Measurements from ENCODE around the gene NINJ2. TPM values are rescaled to one million over a fixed set of nuclear protein-coding genes. Genes with fewer than 3 reads are reported as not detected.

Gene NINJ2
- total RNA-seq, 1 experiment from 2014 or later, result not detected

DNA sequence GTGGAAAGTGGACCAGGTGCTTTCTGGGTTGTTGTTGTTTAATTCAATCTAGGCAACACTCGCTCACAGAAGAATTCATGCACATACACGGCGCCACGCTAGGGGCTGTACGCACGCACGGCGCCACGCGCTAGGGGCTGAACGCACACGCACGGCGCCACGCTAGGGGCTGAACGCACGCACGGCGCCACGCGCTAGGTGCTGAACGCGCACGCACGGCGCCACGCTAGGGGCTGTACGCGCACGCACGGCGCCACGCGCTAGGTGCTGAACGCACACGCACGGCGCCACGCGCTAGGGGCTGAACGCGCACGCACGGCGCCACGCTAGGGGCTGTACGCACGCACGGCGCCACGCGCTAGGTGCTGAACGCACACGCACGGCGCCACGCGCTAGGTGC is 54.3 kb downstream of the NINJ2 start:
- peaks cover 8% of the 10 kb centered on the region for H3K4me1 ChIP-seq (replicated peaks)
- no peaks in the 10 kb centered on the region for H3K9me3 ChIP-seq (replicated peaks)
- H3K27me3 ChIP-seq (replicated peaks), result no peaks in the 10 kb centered on the region
- no peak for DNase-seq (ENCODE audit: low read depth in 1 of 2, low spot score in 2 of 2)
- H3K36me3 ChIP-seq, result no peaks in the 10 kb centered on the region
- no peak overlapping the region for H3K4me3 ChIP-seq
- H3K27ac ChIP-seq, result no peak overlapping the region

DNA sequence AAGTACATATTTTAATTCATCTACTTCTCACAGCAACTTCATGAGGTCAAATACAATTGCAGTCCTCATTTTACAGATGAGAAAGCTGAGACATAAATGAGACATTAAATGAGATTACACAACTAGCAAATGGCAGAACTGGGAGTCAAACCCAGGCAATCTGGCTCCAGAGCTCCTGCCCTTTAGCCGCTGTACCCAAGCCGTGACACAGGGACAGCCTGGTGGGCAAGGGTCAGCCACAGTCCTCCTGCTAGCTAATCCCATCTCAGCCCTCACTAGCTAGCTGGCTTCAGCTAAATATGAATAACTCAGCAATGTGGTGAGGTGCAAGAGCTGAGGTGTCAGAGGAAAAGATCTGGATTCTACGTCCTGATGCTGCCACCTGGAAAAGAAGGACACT is 54.8 kb downstream of the NINJ2 start:
- Histone ChIP-seq H3K27ac (no peak overlapping the region), H3K36me3 (no peaks in the 10 kb centered on the region), H3K27me3 (replicated peaks) (no peaks in the 10 kb centered on the region), H3K9me3 (replicated peaks) (no peaks in the 10 kb centered on the region), H3K4me1 (replicated peaks) (peaks cover 8% of the 10 kb centered on the region), H3K4me3 (no peak overlapping the region)
- no peak for DNase-seq (ENCODE audit: low read depth in 1 of 2, low spot score in 2 of 2)

DNA sequence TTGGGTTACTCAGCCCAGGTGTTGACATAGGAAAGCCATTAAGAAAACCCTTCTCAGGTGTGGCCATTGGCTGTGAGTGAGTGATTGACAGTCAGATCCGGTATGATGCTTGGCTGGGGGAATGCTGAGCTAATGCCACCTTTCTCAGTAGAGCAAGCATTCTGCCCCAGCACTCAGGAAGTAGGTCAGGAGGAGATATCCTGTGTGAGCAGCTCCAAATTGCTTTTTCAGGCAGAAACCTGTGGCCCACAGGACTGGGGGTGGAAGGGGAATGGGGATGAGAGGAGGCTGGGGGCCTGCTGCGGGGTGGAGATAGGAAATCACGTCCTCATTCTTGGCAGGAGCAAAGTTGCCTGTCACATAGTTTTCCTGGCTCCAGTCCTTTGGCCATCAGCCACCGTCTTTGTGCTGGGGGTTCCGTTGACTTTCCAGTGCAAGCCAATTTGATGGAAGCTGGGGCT is 55.7 kb downstream of the NINJ2 start:
- Histone ChIP-seq H3K4me3 (no peak overlapping the region), H3K36me3 (no peaks in the 10 kb centered on the region), H3K27me3 (replicated peaks) (no peaks in the 10 kb centered on the region), H3K4me1 (replicated peaks) (peaks cover 15% of the 10 kb centered on the region), H3K27ac (no peak overlapping the region), H3K9me3 (replicated peaks) (no peaks in the 10 kb centered on the region)
- DNase-seq (ENCODE audit: low read depth in 1 of 2, low spot score in 2 of 2), result no peak

DNA sequence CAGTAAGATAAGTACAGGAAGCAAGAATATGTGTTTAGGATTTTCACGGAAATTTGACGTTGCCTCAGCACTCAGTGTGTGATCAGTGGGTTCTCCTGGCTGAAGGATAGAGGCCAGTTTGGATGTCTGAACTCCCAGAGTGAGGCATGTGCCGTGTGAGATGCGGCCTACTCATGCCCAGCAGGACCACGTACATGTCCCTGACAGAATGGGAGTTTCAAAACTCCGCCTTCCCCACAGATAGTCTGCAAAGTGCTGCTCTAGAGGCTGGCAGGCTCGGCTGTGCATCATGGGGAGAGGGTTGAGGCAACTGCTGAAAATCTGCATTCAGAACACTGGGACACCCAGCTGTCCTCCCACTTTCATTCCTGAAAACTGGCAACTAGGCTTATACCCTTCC is 58.3 kb downstream of the NINJ2 start:
- no peak overlapping the region for H3K27ac ChIP-seq
- H3K9me3 ChIP-seq (replicated peaks), result no peaks in the 10 kb centered on the region
- no peaks in the 10 kb centered on the region for H3K36me3 ChIP-seq
- no peaks in the 10 kb centered on the region for H3K27me3 ChIP-seq (replicated peaks)
- H3K4me3 ChIP-seq, result no peak overlapping the region
- peaks cover 21% of the 10 kb centered on the region for H3K4me1 ChIP-seq (replicated peaks)
- DNase-seq (ENCODE audit: low read depth in 1 of 2, low spot score in 2 of 2), result no peak

DNA sequence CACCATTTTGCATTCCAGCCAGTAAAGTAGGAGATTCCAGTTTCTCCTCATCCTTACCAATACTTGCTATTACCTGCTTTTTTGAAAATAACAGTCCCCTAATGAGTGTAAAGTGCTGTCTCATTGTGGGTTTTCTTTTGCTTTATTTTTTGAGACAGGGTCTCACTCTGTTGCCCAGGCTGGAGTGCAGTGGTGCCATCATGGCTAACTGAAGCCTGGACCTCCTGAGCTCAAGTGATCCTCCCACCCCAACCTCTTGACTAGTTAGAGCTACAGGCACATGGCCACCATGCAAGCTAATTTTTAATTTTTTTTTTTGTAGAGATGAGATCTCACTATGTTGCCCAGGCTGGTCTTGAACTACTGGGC is 60.6 kb downstream of the NINJ2 start:
- H3K27me3 ChIP-seq (replicated peaks), result no peaks in the 10 kb centered on the region
- peaks cover 42% of the 10 kb centered on the region for H3K4me1 ChIP-seq (replicated peaks)
- no peak overlapping the region for H3K4me3 ChIP-seq
- no peaks in the 10 kb centered on the region for H3K36me3 ChIP-seq
- no peak overlapping the region for H3K27ac ChIP-seq
- DNase-seq (ENCODE audit: low read depth in 1 of 2, low spot score in 2 of 2), result no peak
- H3K9me3 ChIP-seq (replicated peaks), result no peaks in the 10 kb centered on the region

DNA sequence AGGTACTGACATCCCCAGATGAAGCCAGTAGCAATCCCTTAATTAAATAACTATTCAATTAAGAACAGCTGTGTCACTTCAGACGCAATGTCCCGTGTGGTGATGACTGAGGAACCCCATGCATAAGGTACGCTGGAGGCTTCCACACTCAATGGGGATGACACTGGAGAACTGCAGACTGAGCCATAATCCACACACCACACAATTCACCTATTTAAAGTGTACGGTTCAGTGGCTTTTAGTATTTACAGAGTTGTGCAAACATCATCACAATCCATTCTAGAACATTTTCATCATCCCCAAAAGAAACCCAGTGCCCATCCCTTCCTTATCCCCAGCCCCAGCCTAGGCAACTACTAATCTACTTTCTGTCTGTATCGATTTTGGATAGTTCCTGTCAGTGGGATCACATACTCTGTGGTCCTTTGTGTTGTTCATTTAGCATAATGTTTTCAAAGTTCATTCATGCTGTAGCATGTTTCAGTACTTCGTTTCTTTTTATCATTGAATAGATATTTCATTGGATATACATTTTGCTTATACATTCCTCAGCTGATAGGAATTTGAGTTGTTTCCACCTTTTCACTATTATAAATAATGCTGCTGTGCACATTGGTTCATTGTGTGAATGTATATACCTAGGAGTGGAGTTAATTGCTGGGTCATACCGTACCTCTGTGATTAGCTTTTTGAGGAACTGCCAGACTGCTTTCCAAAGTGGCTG is 61.1 kb downstream of the NINJ2 start:
- Histone ChIP-seq H3K9me3 (replicated peaks) (no peaks in the 10 kb centered on the region), H3K36me3 (no peaks in the 10 kb centered on the region), H3K27ac (no peak overlapping the region), H3K4me3 (no peak overlapping the region), H3K27me3 (replicated peaks) (no peaks in the 10 kb centered on the region), H3K4me1 (replicated peaks) (peaks cover 47% of the 10 kb centered on the region)
- DNase-seq (ENCODE audit: low read depth in 1 of 2, low spot score in 2 of 2), result no peak

DNA sequence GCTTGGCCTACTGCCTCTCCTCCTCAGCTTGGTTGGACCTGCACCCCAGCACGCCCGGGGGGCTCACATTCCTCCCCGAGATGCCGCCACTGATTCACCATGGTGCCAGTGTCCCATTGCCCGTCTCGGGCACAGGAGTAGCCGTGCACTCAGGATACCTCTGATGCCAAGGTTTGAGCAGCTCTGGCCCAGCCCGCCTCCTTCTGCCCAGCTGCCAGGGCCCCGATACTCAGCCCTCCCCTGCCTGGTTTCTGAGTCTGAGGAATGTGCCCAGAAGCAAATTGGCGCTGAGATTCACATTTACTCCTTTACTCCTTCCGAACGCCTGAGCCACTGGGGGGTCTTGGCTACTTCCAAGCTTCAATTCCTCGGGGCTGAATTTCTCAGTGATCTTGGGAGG is 63.5 kb downstream of the NINJ2 start:
- Histone ChIP-seq H3K27ac (peak overlapping the region; percentile 50), H3K27me3 (replicated peaks) (no peaks in the 10 kb centered on the region), H3K36me3 (no peaks in the 10 kb centered on the region), H3K9me3 (replicated peaks) (no peaks in the 10 kb centered on the region), H3K4me1 (replicated peaks) (peaks cover 52% of the 10 kb centered on the region), H3K4me3 (no peak overlapping the region)
- peak; percentile 56 to 72 for DNase-seq (ENCODE audit: low read depth in 1 of 2, low spot score in 2 of 2)

DNA sequence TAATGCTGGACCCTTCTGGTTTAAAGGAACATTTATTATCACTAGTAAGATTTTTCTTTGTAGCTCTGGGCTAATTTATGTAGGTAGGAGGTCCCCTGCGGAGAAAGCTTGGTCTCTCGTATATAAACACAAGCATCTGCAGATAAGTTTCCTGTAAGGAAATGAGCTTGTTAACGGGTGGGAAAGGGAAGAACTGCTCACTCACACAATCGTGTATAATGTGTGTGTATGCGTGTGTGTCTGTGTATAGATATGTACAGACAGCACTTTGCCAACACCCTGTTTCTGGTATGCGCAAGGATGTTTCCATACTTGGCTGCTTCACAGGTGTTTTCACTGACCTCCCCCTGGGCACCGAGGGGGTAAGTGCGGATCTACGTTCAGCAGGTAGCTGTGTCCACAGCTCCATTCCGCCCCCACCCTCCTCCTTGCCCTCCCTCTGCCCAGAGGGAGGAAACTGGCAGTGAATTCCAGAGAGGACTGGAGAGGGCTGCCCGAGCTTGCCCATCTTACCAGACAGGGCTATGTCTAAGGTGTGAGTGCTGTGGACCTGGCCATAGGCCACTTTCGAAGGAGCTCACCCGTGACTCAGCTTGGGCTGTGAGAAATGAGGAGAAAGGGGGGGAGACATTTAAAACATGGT is 65.2 kb downstream of the NINJ2 start:
- Histone ChIP-seq H3K27me3 (replicated peaks) (0 out of 2 replicates have a peak, but pooled peaks cover 4% of the 10 kb centered on the region), H3K27ac (no peak overlapping the region), H3K4me1 (replicated peaks) (peaks cover 49% of the 10 kb centered on the region), H3K4me3 (no peak overlapping the region), H3K9me3 (replicated peaks) (no peaks in the 10 kb centered on the region), H3K36me3 (no peaks in the 10 kb centered on the region)
- no peak for DNase-seq (ENCODE audit: low read depth in 1 of 2, low spot score in 2 of 2)

DNA sequence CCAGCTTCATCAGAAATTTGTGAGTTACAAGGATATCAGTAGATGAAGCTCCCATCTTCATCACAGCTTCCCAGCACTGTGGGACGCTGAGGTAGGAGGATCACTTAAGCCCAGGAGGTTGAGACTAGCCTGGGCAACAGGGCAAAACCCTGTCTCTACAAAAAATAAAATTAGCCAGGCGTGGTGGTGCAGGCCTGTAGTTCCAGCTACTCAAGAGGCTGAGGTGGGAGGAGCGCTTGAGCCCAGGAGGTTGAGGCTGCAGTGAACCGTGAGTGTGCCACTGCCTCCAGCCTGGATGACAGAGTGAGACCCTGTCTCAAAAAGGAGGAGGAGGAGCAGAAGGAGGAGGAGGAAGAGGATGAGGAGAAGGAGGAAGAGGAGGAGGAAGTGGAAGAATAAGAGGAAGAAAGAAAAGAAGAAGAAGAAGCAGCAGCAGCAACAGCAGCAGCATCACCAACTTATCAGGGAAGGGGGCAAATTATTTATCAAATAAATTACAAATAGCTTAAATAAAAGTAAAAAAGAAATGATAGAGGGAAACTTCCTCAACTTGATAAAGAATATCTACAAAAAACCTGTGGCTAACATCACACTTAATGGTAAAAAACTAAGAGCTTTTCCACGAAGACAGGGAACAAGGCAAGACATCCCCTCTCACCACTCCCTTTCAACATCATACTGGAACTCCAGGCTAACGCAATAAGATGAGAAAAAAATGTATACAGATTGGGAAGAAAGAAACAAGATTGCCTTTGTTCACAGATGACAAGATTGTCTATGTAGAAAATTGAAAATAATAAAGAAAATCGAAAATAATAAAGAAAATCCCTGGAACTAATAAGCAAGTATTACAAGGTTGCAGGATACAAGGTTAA is 69.6 kb downstream of the NINJ2 start:
- Histone ChIP-seq H3K4me1 (replicated peaks) (peaks cover 20% of the 10 kb centered on the region), H3K36me3 (no peaks in the 10 kb centered on the region), H3K27ac (no peak overlapping the region), H3K4me3 (no peak overlapping the region), H3K9me3 (replicated peaks) (no peaks in the 10 kb centered on the region), H3K27me3 (replicated peaks) (0 out of 2 replicates have a peak, but pooled peaks cover 4% of the 10 kb centered on the region)
- DNase-seq (ENCODE audit: low read depth in 1 of 2, low spot score in 2 of 2), result no peak

DNA sequence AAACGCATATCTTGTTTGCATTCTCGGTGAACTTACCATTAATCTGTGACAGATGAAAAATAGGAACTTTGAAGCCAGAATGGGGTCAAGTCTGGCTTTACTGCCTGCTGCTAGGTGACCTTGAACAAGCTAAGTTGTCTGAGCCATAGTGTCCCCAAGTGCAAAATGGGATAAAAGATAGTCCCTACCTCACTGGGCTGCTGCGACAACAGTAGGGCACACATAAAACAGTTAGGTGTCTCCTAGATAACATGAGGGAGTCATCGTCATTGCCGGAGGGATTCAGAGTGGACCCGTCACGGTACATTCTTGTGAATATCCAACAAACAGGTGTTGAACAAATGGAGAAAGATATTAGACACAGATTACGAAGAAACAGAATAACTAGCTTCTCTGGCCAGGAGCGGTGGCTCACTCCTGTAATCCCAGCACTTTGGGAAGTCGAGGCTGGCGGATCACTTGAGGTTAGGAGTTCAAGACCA is 71.2 kb downstream of the NINJ2 start:
- H3K9me3 ChIP-seq (replicated peaks), result no peaks in the 10 kb centered on the region
- no peaks in the 10 kb centered on the region for H3K36me3 ChIP-seq
- H3K27ac ChIP-seq, result no peak overlapping the region
- no peak overlapping the region for H3K4me3 ChIP-seq
- no peak for DNase-seq (ENCODE audit: low read depth in 1 of 2, low spot score in 2 of 2)
- peaks cover 5% of the 10 kb centered on the region; the same call in 1 of the 2 replicates for H3K4me1 ChIP-seq (replicated peaks)
- H3K27me3 ChIP-seq (replicated peaks), result 0 out of 2 replicates have a peak, but pooled peaks cover 4% of the 10 kb centered on the region

DNA sequence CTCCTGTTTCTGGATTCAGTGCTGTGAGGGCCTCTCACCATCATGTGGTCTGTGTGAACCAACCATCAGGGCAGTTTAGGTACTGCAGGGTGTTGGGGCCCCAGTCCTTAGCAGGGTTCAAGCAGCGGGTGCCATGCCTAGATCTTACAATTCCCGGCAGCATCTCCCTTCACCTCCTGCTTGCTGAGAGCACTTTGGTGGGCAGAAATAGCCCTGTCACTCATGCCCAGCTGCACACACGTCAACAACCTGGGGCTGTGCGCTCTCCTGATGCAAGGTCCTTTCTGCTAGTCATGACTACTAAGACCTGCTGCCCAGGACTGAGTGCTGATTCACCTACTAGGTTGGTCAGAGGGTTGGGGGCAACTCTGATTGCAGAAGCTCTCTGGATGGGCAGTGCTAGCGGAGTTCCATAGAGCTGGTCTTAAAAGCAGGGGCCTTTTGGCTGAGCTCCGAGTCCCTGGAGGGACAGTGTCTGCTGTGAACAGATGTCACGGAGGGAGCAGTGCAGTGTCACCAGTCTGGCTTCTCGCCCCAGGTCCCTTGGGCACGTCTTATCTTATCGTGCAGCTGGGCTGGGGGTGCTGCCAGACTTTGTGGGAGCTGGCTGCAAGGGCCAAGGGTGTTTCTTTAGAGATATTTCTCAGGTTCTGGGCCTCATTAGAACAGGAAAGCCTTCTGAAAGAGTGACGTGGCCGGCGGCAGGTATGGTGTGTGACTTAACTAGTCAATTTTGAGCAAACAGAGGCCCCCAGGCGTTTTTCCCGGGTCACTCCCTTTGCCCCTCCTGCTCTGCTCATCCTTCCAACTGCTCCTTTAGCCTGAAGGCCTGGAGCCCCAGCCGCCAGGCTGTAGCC is 71.8 kb downstream of the NINJ2 start:
- no peaks in the 10 kb centered on the region for H3K36me3 ChIP-seq
- H3K9me3 ChIP-seq (replicated peaks), result no peaks in the 10 kb centered on the region
- no peak overlapping the region for H3K4me3 ChIP-seq
- 0 out of 2 replicates have a peak, but pooled peaks cover 4% of the 10 kb centered on the region for H3K27me3 ChIP-seq (replicated peaks)
- H3K27ac ChIP-seq, result no peak overlapping the region
- 0 out of 2 replicates have a peak, but pooled peaks cover 3% of the 10 kb centered on the region for H3K4me1 ChIP-seq (replicated peaks)
- no peak for DNase-seq (ENCODE audit: low read depth in 1 of 2, low spot score in 2 of 2)

DNA sequence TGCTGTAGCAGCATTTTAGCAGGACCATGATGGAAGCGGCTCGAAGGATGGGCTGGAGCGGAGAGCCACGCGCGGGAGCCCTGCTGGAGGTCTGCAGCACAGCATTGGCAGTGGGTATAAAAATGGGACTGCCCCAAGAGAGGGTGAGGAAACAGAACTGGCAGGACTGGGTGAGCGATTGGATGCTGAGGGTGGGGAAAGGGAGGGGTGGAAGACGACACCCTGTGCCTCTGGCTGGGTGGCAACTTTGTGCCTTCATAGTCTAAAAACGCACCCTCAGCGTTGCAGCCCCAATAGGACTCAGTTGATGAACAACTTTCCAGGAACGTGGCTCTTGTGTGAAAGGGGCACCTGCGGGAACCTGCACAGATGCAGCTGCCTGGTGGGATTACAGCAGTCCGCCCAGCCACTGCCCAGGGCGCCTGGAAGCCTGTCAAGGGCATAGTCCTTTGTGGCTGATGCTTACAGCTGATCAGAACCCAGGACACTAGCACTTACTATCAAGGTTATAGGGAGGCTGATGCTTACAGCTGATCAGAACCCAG is 73.0 kb downstream of the NINJ2 start:
- Histone ChIP-seq H3K27me3 (replicated peaks) (0 out of 2 replicates have a peak, but pooled peaks cover 4% of the 10 kb centered on the region), H3K9me3 (replicated peaks) (no peaks in the 10 kb centered on the region), H3K4me1 (replicated peaks) (no peaks in the 10 kb centered on the region), H3K4me3 (no peak overlapping the region), H3K36me3 (no peaks in the 10 kb centered on the region), H3K27ac (no peak overlapping the region)
- DNase-seq (ENCODE audit: low read depth in 1 of 2, low spot score in 2 of 2), result no peak

DNA sequence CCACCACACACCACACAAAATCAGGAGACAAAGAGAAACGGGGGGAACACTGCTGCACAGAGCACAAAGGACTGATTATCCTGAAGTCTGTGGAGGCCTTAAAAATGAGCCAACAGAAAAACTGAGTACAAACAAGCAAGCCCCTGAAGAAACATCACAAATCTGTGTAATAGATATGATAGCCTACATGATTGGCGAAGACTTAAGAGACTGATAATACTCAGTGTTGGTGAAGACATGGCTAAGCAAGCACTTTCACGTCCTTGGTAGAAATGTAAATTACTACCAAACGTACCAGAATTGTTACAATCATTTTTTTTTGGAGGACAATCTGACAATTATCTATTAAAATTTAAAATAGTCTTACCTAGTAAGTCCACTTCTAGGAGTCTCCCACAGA is 74.6 kb downstream of the NINJ2 start:
- Histone ChIP-seq H3K4me1 (replicated peaks) (no peaks in the 10 kb centered on the region), H3K36me3 (no peaks in the 10 kb centered on the region), H3K9me3 (replicated peaks) (no peaks in the 10 kb centered on the region), H3K4me3 (no peak overlapping the region), H3K27me3 (replicated peaks) (0 out of 2 replicates have a peak, but pooled peaks cover under 1% of the 10 kb centered on the region), H3K27ac (no peak overlapping the region)
- no peak for DNase-seq (ENCODE audit: low read depth in 1 of 2, low spot score in 2 of 2)

All from SJSA1 (cell line).